HUES48 (cell line): ENCODE measurements around the gene ANO10.

Experiments
- H3K27ac ChIP-seq: one replicate; pipeline ENCODE4 v1.7.0; 2013; ENCODE audit warnings: low read depth, low read length, inconsistent platforms
- H3K27me3 ChIP-seq: 2 replicates; pipeline ENCODE4 v1.6.1; 2013; ENCODE audit warnings: mild to moderate bottlenecking, low read length; ENCODE audit not compliant: control insufficient read depth, insufficient read depth
- H3K36me3 ChIP-seq: 2 replicates; pipeline ENCODE4 v1.6.1; 2013; ENCODE audit warnings: low read length; ENCODE audit not compliant: control insufficient read depth, insufficient read depth
- H3K4me1 ChIP-seq: 2 replicates; pipeline ENCODE4 v1.6.1; 2013; ENCODE audit warnings: mild to moderate bottlenecking, low read length; ENCODE audit not compliant: control insufficient read depth, insufficient read depth
- H3K4me3 ChIP-seq: 2 replicates; pipeline ENCODE4 v1.5.1; 2013; ENCODE audit warnings: mild to moderate bottlenecking, low read depth, low read length
- H3K9ac ChIP-seq: 2 replicates; pipeline ENCODE4 v1.6.1; 2013; ENCODE audit warnings: mild to moderate bottlenecking, low read depth, low read length, moderate library complexity
- H3K9me3 ChIP-seq: 2 replicates; pipeline ENCODE4 v1.6.1; 2013; ENCODE audit warnings: low read length; ENCODE audit not compliant: control insufficient read depth, insufficient read depth

Gene ANO10

DNA sequence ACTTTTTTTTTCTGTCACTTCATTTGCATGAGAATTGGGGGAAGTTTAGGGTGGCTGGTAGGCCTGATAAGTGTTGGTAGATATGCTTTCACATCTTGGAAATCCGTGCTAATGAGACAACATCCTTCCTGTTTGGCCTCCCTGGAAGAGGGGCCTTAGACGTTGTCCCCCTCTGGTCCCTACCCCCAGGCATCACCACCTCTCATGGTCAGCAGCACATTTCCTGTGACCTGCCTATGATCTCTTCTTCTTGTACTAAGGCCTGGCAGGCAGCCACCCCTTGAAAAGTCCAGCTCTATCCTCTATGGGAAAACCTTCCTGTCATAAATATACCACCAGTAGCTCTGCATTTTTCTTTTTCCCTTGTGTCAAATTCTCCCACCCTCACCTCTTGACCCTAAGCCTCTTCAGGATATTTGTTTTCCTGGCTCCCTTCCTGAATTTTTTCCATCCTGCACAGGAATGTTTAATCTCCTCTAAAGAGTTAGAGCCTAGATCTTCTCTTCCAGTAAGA is 227.7 kb downstream of the ANO10 start:
- H3K27me3 ChIP-seq, result no peaks in the 10 kb centered on the region
- no peaks in the 10 kb centered on the region for H3K36me3 ChIP-seq
- H3K4me3 ChIP-seq, result no peak overlapping the region
- H3K4me1 ChIP-seq, result no peaks in the 10 kb centered on the region
- no peaks in the 10 kb centered on the region for H3K9me3 ChIP-seq
- H3K27ac ChIP-seq, result no peak overlapping the region
- no peak overlapping the region for H3K9ac ChIP-seq

- Histone ChIP-seq H3K27me3 (no peaks in the 10 kb centered on the region), H3K27ac (no peak overlapping the region), H3K36me3 (no peaks in the 10 kb centered on the region), H3K4me1 (peaks cover 3% of the 10 kb centered on the region), H3K9me3 (no peaks in the 10 kb centered on the region), H3K9ac (no peak overlapping the region), H3K4me3 (no peak overlapping the region)
These were observed 230.2 kb downstream of the ANO10 start for GRCh38 chr3:43391621-43392020.

DNA sequence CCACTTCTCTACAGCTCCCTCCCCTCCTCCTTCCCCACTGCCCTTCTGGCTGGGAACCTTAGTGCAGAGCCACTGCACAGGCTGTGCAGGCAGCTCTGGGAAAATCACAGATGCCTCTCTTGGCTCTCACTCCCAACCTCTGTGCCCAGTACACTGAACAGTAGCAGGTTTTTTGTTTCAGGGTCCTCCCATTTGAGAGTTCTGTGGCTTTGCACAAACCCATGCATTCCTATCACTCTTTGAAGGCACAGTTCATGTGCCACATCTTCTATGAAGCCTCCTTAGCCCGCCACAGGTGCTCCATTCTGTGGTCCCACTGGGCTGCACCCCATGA is 231.6 kb downstream of the ANO10 start:
- peaks cover 11% of the 10 kb centered on the region for H3K4me1 ChIP-seq
- H3K36me3 ChIP-seq, result no peaks in the 10 kb centered on the region
- no peak overlapping the region for H3K9ac ChIP-seq
- no peak overlapping the region for H3K27ac ChIP-seq
- H3K9me3 ChIP-seq, result peaks cover 2% of the 10 kb centered on the region; the same call in 1 of the 2 replicates
- no peaks in the 10 kb centered on the region for H3K27me3 ChIP-seq
- H3K4me3 ChIP-seq, result no peak overlapping the region

- H3K4me3 ChIP-seq, result no peak overlapping the region
- H3K9ac ChIP-seq, result no peak overlapping the region
- H3K27me3 ChIP-seq, result no peaks in the 10 kb centered on the region
- H3K9me3 ChIP-seq, result peaks cover 6% of the 10 kb centered on the region; the same call in 1 of the 2 replicates
- H3K4me1 ChIP-seq, result peaks cover 11% of the 10 kb centered on the region
- H3K27ac ChIP-seq, result no peak overlapping the region
- H3K36me3 ChIP-seq, result no peaks in the 10 kb centered on the region
These were observed 232.2 kb downstream of the ANO10 start for GRCh38 chr3:43389388-43390254.

DNA sequence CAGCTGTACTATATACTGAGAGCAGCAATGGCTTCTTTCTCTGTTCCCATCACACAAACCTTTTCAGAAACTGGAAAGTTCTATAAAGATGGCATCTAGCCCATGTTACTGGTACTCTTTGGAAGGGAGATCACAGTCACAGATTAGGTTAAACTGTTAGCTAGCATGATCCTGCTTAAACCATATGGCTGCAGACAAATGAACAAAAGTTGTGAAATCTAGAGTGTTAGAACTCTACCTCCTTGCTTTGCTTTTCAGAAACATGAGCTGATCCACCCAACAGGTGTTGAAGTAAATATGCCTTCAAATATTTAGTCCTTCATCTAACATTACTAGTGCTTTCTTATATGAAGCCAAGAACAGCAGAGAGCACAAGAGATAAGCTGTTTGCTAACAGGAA is 232.9 kb downstream of the ANO10 start:
- Histone ChIP-seq H3K9me3 (peaks cover 6% of the 10 kb centered on the region; the same call in 1 of the 2 replicates), H3K9ac (no peak overlapping the region), H3K4me3 (no peak overlapping the region), H3K27me3 (no peaks in the 10 kb centered on the region), H3K4me1 (peaks cover 11% of the 10 kb centered on the region), H3K27ac (no peak overlapping the region), H3K36me3 (no peaks in the 10 kb centered on the region)

DNA sequence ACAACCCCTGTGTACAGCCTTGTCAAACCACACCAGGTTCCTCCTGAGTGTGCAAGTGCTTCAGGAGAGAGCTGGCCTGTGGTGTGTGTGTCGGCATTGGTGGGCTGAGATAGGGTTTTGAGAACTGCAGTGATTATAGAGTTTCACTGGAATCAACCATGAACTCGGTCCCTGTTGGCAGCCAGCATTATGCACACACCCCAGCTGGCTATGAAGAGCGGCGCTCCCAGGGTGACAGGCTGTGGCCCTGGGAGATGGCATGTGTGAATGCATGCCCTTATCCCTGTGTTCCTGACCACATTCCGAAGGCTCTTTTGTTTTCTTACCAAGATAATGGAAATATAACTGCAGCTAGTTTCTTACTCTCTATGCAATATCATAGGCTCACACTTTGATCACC is 233.6 kb downstream of the ANO10 start:
- no peaks in the 10 kb centered on the region for H3K36me3 ChIP-seq
- no peak overlapping the region for H3K9ac ChIP-seq
- H3K4me1 ChIP-seq, result peaks cover 11% of the 10 kb centered on the region
- H3K9me3 ChIP-seq, result peaks cover 6% of the 10 kb centered on the region; the same call in 1 of the 2 replicates
- H3K4me3 ChIP-seq, result no peak overlapping the region
- no peaks in the 10 kb centered on the region for H3K27me3 ChIP-seq
- no peak overlapping the region for H3K27ac ChIP-seq

GRCh38 chr3:43379343-43379742 is 242.5 kb downstream of the ANO10 start:
- H3K4me3 ChIP-seq, result no peak overlapping the region
- no peaks in the 10 kb centered on the region for H3K27me3 ChIP-seq
- no peaks in the 10 kb centered on the region for H3K36me3 ChIP-seq
- no peak overlapping the region for H3K27ac ChIP-seq
- 0 out of 2 replicates have a peak, but pooled peaks cover 4% of the 10 kb centered on the region for H3K4me1 ChIP-seq
- H3K9ac ChIP-seq, result no peak overlapping the region
- H3K9me3 ChIP-seq, result no peaks in the 10 kb centered on the region; the same call in 1 of the 2 replicates

- H3K9ac ChIP-seq, result no peak overlapping the region
- no peaks in the 10 kb centered on the region for H3K9me3 ChIP-seq
- no peaks in the 10 kb centered on the region for H3K36me3 ChIP-seq
- H3K4me1 ChIP-seq, result peaks cover 14% of the 10 kb centered on the region
- H3K27me3 ChIP-seq, result no peaks in the 10 kb centered on the region
- no peak overlapping the region for H3K27ac ChIP-seq
- H3K4me3 ChIP-seq, result no peak overlapping the region
These were observed 243.5 kb downstream of the ANO10 start for GRCh38 chr3:43378066-43378935.

DNA sequence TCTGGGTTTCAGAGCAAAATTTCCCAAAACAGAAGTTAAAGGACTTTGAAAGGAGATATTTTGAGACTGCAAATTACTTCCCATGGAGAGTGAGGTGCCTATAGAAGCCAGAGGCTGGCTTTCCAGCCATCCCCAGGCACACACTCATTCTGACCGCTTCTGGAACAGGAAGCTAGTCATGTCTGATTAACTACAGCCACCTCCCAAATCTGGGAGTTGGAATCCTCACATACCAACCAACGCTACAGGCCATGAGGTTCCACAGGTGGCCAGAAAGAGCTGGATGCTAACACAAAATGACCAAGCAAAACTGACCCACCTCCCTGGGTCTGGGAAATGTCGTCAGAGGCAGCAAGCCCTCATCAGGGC is 248.3 kb downstream of the ANO10 start:
- Histone ChIP-seq H3K9ac (no peak overlapping the region), H3K27ac (peak overlapping the region; percentile 71), H3K9me3 (no peaks in the 10 kb centered on the region), H3K4me3 (no peak overlapping the region), H3K27me3 (no peaks in the 10 kb centered on the region), H3K36me3 (no peaks in the 10 kb centered on the region), H3K4me1 (peaks cover 29% of the 10 kb centered on the region)

- no peaks in the 10 kb centered on the region for H3K36me3 ChIP-seq
- no peak overlapping the region for H3K4me3 ChIP-seq
- H3K27ac ChIP-seq, result peak overlapping the region; percentile 71
- H3K9me3 ChIP-seq, result no peaks in the 10 kb centered on the region
- H3K4me1 ChIP-seq, result peaks cover 26% of the 10 kb centered on the region
- H3K27me3 ChIP-seq, result no peaks in the 10 kb centered on the region
- no peak overlapping the region for H3K9ac ChIP-seq
These were observed 248.8 kb downstream of the ANO10 start for GRCh38 chr3:43372809-43373559.
